IPS-18a (cell line): ENCODE data around the gene RPP30.

Experiments
- H3K27ac ChIP-seq: one replicate; pipeline ENCODE4 v1.5.1; 2013; ENCODE audit warnings: low read length
- H3K27me3 ChIP-seq: one replicate; pipeline ENCODE4 v1.6.1; 2013; ENCODE audit warnings: mild to moderate bottlenecking, low read length; ENCODE audit not compliant: control insufficient read depth, insufficient read depth
- H3K36me3 ChIP-seq: one replicate; pipeline ENCODE4 v1.6.1; 2013; ENCODE audit warnings: low read depth, low read length; ENCODE audit not compliant: control insufficient read depth
- H3K4me1 ChIP-seq: one replicate; pipeline ENCODE4 v1.6.1; 2013; ENCODE audit warnings: low read depth, low read length; ENCODE audit not compliant: control insufficient read depth
- H3K4me3 ChIP-seq: one replicate; pipeline ENCODE4 v1.5.1; 2013; ENCODE audit warnings: low read length
- H3K9ac ChIP-seq: one replicate; pipeline ENCODE4 v1.6.1; 2013; ENCODE audit warnings: mild to moderate bottlenecking, low read length, moderate library complexity
- H3K9me3 ChIP-seq: one replicate; pipeline ENCODE4 v1.6.1; 2013; ENCODE audit warnings: low read depth, low read length; ENCODE audit not compliant: control insufficient read depth

RPP30 gene

DNA sequence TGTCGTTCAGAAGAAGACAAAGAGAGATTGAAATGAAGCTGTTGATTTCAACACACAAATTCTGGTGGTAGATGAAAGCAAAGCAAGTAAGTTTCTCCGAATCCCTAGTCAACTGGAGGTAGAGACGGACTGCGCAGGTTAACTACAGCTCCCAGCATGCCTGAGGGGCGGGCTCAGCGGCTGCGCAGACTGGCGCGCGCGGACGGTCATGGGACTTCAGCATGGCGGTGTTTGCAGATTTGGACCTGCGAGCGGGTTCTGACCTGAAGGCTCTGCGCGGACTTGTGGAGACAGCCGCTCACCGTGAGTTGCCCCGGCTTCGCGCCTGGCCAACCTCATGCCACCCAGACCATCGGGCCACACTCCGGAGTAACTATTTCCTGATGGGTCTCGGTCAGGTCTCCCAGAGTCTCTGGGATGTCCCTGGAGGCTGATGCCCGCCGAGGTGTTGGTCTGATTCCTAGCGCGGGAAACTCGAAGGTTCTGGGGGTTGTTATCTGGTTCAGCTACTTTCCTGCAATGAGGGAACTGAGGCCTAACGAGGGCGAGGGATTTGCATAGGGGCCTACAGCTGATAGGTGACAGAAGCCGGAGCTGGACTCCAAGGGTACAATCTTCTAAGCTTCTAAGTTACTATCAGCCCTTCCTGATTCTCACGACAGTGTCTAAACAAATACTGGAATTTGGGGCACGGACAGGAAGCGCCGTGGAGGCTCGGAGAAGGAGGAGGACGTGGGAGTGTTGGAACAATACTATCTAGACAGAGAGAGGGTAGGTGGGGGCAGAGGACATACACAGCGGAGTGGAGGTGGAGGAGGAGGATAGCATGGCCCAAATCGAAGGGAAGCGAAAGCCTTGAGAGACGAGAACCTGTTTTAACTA is at the start of gene RPP30:
TSS of gene RPP30 (plus strand) at position 209 of the 882 bp plus-strand sequence. CDS start at position 222, 13 bp downstream.
- Histone ChIP-seq H3K9ac (peak within 1 kb of the TSS; percentile 86), H3K4me1 (peaks cover 10% of the 10 kb centered on the region), H3K36me3 (peaks cover 16% of the 10 kb centered on the region), H3K9me3 (no peaks in the 10 kb centered on the region), H3K27ac (peak within 1 kb of the TSS; percentile 65), H3K4me3 (peak within 1 kb of the TSS; percentile 86), H3K27me3 (no peaks in the 10 kb centered on the region)

DNA sequence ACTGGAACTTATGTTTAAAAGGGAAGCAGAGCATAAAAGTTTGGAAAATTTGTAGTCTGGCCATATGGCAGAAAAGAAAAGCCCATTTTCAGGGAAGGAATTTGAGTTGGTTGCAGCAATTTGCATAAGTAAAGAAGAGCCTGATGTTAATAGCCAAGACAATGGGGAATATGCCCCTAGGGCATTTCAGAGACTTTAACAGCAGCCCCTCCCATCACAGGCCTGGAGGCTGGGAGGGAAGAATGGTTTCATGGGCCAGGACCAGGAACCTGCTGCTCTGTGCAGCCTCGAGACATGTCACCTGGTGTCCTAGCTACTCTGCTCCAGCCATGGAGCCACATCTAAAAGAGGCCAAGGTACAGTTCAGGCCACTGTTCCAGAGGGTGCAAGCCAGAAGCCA is 49.3 kb upstream of the RPP30 start:
- H3K9me3 ChIP-seq, result peaks cover 26% of the 10 kb centered on the region
- H3K4me3 ChIP-seq, result no peak overlapping the region
- H3K36me3 ChIP-seq, result peaks cover 11% of the 10 kb centered on the region
- peaks cover 16% of the 10 kb centered on the region for H3K4me1 ChIP-seq
- H3K27ac ChIP-seq, result no peak overlapping the region
- no peak overlapping the region for H3K9ac ChIP-seq
- no peaks in the 10 kb centered on the region for H3K27me3 ChIP-seq

DNA sequence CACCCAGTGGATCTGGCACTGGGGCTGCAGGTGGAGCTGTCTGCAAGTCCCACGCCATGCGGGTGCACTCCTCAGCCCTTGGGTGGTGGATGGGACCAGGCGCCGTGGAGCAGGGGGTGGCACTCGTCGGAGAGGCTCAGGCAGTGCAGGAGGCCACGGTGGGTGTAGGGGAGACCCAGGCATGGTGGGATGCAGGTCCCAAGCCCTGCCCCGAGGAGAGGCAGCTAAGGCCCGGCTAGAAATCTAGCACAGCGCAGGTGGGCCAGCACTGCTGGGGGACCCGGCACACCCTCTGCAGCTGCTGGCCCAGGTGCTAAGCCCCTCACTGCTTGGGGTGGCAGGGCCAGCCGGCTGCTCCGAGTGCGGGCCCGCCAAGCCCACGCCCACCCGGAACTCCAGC is 39.7 kb upstream of the RPP30 start:
- Histone ChIP-seq H3K27ac (no peak overlapping the region), H3K27me3 (no peaks in the 10 kb centered on the region), H3K4me3 (no peak overlapping the region), H3K4me1 (no peaks in the 10 kb centered on the region), H3K9ac (no peak overlapping the region), H3K36me3 (no peaks in the 10 kb centered on the region), H3K9me3 (peaks cover 12% of the 10 kb centered on the region)

- Histone ChIP-seq H3K4me1 (no peaks in the 10 kb centered on the region), H3K36me3 (no peaks in the 10 kb centered on the region), H3K9ac (no peak overlapping the region), H3K4me3 (no peak overlapping the region), H3K27me3 (no peaks in the 10 kb centered on the region), H3K9me3 (peaks cover 3% of the 10 kb centered on the region), H3K27ac (no peak overlapping the region)
These were observed 37.4 kb upstream of the RPP30 start for GRCh38 chr10:90834326-90834725.

- Histone ChIP-seq H3K9me3 (no peaks in the 10 kb centered on the region), H3K27ac (no peak overlapping the region), H3K27me3 (no peaks in the 10 kb centered on the region), H3K4me3 (no peak overlapping the region), H3K4me1 (no peaks in the 10 kb centered on the region), H3K36me3 (no peaks in the 10 kb centered on the region), H3K9ac (no peak overlapping the region)
These were observed 34.3 kb upstream of the RPP30 start for GRCh38 chr10:90837486-90837885.

DNA sequence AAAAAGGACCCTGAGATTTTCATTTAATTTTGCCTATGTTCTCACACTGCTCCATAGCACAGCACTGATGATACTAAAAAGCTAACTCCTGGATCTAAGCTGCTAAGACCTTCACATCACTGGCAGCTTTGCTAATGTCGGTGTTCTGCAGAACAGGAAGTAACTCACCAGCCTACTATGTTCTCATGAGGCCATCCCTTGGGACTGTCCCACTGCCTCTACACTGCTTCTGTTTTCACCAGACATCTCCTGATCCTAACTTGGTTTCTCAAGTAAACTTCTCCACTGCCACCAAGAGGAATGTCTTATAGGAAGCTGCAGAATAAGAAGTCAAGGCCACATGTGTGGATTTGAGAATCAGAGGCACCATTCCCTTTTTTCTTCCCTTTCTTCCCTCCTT is 29.0 kb upstream of the RPP30 start:
- Histone ChIP-seq H3K36me3 (no peaks in the 10 kb centered on the region), H3K9me3 (no peaks in the 10 kb centered on the region), H3K9ac (no peak overlapping the region), H3K27ac (no peak overlapping the region), H3K4me1 (no peaks in the 10 kb centered on the region), H3K4me3 (no peak overlapping the region), H3K27me3 (no peaks in the 10 kb centered on the region)

GRCh38 chr10:90845726-90846125 is 26.0 kb upstream of the RPP30 start:
- no peaks in the 10 kb centered on the region for H3K27me3 ChIP-seq
- no peak overlapping the region for H3K9ac ChIP-seq
- H3K27ac ChIP-seq, result no peak overlapping the region
- no peaks in the 10 kb centered on the region for H3K4me1 ChIP-seq
- H3K4me3 ChIP-seq, result no peak overlapping the region
- no peaks in the 10 kb centered on the region for H3K36me3 ChIP-seq
- H3K9me3 ChIP-seq, result peaks cover 9% of the 10 kb centered on the region

DNA sequence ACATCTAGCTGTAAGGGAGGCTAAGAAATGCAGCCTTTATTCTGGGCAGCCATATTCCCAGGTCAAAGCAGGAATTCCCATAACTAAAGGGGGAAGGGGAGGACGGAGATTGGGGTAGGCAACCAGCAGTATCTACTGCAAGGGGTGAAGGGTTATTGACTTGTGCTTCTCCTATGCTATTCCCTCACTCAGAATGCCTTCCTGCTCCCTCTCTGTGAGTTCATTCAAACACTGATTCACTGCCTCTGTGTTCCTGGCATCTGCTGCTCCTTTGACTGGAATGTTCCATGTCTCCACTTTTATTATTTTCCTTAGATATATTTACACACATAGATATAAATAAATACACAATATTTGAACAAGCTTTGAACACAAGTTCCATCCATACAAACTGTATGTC is 25.0 kb upstream of the RPP30 start:
- no peaks in the 10 kb centered on the region for H3K4me1 ChIP-seq
- no peak overlapping the region for H3K9ac ChIP-seq
- no peaks in the 10 kb centered on the region for H3K36me3 ChIP-seq
- no peaks in the 10 kb centered on the region for H3K27me3 ChIP-seq
- no peak overlapping the region for H3K27ac ChIP-seq
- no peak overlapping the region for H3K4me3 ChIP-seq
- peaks cover 17% of the 10 kb centered on the region for H3K9me3 ChIP-seq

- H3K9me3 ChIP-seq, result peaks cover 17% of the 10 kb centered on the region
- no peaks in the 10 kb centered on the region for H3K27me3 ChIP-seq
- H3K9ac ChIP-seq, result no peak overlapping the region
- H3K4me1 ChIP-seq, result no peaks in the 10 kb centered on the region
- no peak overlapping the region for H3K4me3 ChIP-seq
- no peaks in the 10 kb centered on the region for H3K36me3 ChIP-seq
- no peak overlapping the region for H3K27ac ChIP-seq
These were observed 24.3 kb upstream of the RPP30 start for GRCh38 chr10:90847436-90847835.

DNA sequence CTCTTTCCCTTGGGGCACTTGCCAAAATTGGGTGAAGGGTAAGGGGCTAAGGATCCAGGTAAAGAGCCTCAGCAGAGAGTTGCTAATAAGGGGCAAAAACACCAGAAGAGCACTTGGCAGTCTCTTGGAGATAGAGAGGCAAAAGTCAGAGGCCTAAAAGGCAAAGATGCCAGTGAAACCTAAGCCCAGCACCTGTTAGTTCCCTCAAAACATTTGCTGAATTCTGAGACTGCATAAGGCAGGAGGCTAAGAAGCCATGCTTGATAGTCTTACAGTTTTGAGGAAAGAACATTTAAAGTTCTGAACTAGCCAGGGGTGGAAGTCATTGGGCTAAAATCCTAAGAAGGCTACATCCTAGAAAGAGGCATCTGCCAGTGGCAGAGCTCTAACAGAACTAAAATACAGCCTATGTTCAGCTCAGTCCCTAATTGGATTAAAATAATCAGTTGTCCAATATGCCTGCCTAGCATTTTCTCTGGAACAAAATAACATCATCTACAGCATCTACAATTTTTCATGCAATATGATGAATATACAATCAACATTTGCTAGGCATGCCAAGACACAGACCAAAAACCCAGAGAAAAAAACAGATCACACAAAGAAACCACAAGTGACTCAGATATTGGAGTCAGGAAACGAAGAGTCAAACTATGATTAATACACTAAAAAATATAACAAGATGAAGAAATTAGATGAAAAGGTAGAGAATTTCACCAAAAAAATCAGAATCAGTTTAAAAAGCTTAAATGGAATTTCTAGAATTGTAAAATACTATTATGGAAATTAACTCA is 21.6 kb upstream of the RPP30 start:
- Histone ChIP-seq H3K4me3 (no peak overlapping the region), H3K4me1 (peaks cover 10% of the 10 kb centered on the region), H3K9ac (no peak overlapping the region), H3K36me3 (no peaks in the 10 kb centered on the region), H3K27ac (no peak overlapping the region), H3K27me3 (no peaks in the 10 kb centered on the region), H3K9me3 (peaks cover 17% of the 10 kb centered on the region)

DNA sequence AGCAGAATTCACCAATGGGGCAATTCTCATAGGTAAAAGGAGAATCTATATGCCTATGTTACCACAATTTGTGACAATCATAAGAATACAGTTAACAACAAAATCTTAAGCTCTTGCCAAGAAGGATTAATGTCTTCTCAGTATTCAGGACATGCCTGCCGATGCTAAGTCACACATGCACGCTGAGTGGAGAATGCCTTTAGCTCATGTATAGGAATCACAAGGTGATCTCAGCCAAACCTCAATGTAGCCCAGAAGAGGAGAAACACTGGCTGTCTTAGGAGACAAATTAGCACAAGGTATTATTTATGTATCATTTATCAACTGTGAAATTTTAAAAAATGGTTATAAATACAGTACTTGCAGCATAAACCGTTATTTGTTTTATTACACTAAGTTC is 16.6 kb upstream of the RPP30 start:
- Histone ChIP-seq H3K9me3 (peaks cover 15% of the 10 kb centered on the region), H3K27me3 (peaks cover 28% of the 10 kb centered on the region), H3K36me3 (no peaks in the 10 kb centered on the region), H3K4me1 (peaks cover 19% of the 10 kb centered on the region), H3K27ac (no peak overlapping the region), H3K9ac (no peak overlapping the region), H3K4me3 (peak overlapping the region; percentile 85)
